Activated T-cell treated with anti-CD3 and anti-CD28 coated beads, Interleukin-2, amount 50 U/mL, for 1 hour (primary cell): ENCODE results near the gene ONECUT3.
"Not testable (repeated sequence)": the region's sequence is repeated elsewhere in the genome, so short reads cannot be mapped to it uniquely, and the experiment has no call there.

Source experiments
- DNase-seq: peaks from one replicate; pipeline ENCODE4 v3.0.0-alpha.2; 2020

The ONECUT3 gene

DNA sequence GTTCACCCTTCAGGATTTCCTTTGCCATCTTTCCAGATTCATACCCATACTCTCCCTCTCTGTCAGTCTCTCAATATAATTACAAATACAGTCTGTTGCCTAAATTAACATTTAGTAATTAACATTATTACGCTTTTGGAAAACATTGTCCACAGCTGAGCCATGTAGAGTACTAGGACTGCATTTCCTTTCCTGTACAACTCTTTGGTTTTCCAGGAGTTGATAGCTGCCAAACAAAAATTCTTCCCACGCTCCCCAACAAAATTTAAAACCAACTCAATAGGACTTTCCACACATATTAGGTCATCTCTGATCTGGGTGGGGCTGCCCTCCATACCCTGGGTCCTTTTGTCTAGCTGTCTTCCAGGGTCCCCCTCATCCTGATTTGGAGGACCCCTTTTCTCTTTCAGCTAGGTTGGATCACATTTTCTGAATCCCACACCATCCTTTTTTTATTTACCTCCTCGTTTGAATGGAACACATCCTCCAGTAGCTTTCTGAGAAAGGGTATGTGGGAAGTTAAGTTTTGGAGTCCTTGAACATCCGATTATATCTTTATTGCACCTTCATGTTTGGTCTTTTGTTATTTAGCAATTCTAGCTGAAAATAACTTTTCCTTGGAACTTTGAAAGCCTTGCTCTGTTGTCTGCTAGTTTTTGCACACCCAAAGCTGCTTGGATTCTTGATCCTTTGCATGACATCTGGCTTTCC lies 17.7 kb downstream of the ONECUT3 start:
- DNase-seq, result no peak

DNA sequence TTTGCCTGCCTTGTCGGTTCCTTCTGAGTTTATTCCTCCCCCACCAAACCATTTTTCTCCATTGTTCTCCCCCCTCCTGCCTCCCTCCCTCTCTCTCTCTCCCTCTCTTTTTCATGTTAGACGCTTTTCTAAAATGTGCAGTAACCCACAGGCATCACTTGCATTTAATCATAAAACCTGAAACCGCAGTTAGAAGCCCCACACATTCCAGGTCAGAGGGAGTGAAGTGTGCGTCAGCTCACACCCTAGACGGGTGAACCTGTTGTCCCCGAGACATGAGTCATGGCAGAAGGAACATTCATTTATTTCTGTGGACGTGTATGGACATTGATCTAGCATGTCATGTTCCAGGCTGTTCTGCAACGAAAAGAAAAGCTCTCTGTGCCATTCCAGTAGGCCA lies 19.9 kb downstream of the ONECUT3 start:
- no peak for DNase-seq

DNA sequence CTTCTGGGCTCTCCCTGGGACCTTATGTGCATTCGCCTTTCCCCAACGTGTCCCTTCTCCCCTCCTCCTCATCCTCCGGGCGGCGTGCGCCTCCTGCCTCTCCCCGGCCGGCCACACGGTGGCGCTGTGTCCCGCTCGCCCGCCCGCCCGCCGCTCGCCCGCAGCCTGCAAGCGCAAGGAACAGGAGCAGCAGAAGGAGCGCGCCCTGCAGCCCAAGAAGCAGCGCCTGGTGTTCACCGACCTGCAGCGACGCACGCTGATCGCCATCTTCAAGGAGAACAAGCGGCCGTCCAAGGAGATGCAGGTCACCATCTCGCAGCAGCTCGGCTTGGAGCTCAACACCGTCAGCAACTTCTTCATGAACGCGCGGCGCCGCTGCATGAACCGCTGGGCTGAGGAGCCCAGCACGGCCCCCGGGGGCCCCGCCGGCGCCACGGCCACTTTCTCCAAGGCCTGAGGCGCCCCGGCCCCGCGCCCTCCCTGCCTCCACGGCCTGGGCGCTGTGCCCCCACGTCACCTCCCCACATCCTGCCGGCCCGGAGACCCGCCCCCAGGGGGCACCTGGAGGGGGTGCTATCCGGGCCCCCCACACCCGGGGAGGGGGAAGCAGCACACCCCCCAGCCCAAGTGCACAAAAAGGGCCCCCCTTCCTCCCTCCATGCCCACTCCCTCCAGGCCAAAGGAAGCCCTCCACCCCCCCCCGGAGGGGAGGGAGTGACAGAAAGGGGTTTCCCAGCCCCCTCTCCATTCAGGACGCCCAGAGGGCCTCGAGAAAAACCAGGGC lies 21.9 kb downstream of the ONECUT3 start:
- no peak for DNase-seq

DNA sequence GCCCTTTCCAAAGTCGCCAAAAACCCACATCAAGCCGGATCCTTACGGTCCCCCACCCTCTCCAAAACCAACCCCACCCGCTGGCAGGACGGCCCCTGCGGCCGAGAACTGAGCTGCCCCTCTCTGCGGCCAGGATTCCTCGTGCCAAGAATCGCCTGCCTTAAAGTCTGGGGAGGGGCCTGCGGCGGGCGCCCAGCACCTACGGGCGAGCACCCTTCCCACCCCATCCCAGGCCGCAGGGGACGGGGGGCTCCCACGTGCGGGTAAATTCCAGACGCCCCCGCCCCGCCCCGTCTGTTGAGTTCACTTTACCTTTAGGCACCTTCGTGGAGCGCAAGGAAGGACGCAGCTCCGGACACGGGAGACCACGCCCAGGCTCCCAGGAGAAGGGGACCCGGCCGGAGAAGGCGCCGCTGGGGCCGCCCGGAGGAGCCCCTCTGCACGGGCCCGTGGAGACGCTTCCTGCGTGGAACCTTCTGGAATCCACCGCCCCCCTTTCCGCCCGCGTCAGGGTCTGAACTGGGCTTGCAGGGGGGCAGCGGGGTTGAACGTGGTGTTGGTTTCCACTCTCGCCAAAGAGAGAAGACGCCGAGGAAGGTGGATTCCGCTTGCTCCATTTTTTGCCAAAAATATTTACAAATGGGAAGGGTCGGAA lies 22.8 kb downstream of the ONECUT3 start:
- no peak for DNase-seq

DNA sequence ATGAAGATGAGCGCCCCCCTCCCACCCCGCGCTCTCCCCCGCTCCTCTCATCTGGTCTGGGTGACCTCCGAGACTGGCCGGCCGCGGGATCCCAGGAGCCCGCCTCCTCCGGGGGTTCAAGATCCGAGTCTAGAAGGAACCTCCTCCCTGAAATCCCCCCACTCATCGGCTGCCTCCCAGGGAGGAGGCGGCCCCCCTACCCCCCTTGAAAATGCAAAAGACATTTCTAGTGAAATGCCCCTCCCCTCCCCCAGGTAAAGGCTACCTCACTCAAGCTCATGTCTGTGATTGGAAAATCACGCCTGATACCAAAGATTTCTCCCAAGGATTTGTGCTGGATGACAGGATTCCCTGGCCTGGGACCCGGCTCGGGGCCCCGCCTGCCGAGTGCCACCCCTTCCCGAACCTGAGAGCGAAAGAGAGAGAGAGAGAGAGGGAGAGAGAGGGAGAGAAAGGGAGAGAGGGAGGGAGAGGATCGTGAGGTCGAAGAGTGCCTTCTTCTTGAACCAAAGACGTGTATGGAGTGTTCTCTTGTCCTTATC lies 23.4 kb downstream of the ONECUT3 start:
- no peak for DNase-seq

DNA sequence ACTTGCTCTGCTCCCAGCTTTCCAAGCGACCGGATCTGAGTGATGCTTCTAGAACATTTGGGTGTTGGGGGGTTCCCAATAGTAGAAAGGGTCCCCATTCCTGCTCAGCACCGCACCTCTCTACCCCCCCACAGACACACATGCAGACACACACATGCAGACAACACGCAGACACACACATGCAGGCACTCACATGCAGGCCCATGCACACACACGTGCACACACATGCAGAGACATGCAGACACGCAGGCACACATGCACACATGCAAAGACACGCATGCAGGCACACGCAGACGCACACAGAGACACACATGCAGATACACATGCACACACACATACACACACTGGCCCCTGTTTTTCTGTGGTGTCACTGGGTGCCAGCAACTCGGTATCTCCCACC lies 23.8 kb downstream of the ONECUT3 start:
- DNase-seq, result no peak

DNA sequence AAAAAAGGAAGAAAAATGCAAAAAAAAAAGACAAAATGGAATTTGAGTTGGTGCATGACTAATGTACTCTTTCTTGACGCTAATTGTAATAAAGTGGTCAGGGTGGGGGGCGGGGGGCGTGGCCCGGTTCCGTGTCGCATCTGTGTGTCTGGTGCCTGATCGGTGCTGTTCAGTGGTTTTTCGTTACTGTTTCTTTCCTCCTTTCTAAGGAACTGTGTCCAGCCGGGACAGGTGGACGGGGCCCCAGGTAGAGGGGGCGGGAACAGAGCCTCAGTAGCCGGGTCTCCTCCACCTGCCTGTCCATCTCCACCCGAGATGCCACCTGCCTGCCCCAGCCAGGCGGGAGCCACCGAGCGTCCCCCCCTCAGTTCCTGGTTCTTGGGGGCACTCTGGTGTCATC lies 26.3 kb downstream of the ONECUT3 start:
- DNase-seq, result no peak

DNA sequence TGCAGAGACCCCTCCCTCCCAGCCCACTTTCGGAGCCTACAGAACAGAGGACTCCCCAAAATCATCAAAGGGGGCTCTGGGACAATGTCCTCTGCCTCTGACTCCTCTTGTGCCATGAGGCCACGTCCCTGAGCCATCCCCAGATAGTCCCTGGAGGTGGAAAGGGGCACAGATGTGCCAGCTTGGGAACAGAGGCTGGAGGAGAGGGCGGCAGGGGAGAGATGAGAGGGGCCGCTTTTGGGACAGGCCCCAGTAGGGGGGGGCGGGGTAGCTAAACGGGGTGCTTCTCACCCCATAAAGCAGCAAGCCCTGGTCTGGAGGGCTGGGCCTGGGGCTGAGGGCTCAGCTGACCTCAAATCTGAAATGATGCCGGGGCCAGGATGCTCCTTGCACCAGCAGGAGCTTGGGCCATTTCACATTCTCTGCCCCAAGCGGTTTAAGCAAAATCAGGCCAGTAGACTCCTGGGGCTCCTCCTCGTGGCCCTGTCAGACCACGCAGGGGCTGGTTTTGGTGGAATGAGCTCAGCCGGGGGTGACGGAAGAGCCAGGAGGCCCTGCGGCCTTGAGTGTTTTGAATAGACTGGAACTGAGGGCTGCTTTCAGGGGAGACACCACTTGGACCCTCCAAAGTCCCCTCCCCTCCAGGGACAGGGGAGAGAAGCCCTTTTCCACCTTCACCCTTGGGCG lies 27.1 kb downstream of the ONECUT3 start:
- no peak for DNase-seq

DNA sequence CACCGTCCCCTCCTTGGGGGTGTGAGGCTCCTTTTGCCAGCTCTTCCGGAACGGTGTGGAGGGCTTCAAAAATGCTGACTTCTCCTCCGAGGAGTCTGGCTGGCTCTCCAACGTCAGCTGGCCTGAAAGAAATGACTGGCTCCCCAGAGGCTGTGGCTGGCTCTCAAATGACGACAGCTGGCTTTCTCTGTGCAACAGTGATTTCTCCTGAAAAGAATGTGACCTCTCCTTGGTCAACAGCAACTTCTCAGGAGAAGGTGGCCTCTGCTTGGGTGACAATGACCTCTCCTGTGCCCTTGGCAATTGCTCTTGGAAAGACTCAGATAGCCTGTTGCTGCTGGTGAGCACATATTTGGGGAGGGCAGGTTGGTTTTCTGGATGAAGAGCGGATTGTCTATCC lies 29.2 kb downstream of the ONECUT3 start:
- DNase-seq, result no peak

DNA sequence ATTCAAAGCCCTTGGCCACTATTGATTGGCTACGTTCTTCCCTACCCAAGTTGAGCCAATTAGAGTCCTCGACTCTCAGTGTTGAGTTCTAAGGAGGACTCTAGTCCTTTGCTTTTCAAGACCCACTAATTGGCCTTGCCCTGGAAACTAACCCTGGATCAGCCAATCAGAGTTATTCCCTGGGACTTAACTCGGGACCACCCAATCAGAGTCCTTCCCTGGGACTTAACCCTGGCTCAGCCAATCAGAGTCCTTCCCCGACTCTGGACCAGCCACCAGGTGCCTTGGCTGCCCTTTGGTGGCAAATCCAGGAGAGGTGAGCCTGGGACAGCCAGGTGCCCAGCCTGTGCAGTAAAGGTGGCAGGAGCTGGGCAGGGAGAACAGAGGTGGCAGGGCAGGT lies 30.0 kb downstream of the ONECUT3 start:
- DNase-seq, result no peak

DNA sequence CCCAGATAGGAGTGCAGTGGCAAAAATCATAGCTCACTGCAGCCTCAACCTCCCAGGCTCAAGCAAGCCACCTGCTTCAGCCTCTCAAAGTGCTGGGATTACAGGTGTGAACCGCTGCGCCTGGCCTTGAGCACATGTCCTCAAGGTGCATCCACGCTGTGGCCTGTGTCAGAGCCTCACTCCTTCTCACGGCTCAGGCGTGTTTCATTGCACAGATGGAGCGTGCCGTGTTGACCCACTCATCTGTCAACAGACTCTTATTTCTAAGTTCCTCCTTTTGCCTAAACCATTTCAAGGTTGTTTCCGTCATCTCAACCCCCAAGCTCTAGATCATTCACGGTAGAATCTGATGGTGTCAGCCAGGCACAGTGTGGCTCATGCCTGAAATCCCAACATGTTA lies 30.6 kb downstream of the ONECUT3 start:
- DNase-seq, result no peak

DNA sequence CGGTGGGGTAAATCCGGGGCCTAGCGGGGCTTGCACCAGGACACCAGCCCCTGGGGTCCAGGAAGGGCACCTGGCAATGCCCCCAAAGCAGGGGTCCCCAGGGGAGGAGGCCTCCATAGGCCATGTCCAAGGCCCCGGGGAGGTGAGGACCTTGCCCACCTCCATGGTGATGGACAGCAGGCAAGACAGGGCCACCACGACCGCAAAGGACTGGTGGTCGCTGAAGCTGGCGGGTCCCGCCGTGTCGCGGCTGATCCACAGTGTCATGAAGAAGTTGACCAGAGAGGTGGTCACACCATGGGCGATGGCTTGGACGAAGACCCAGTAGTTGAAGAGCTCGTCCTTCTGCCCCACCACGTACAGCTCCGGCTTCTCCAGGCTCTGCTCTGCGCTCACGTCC lies 32.0 kb downstream of the ONECUT3 start:
- no peak for DNase-seq

DNA sequence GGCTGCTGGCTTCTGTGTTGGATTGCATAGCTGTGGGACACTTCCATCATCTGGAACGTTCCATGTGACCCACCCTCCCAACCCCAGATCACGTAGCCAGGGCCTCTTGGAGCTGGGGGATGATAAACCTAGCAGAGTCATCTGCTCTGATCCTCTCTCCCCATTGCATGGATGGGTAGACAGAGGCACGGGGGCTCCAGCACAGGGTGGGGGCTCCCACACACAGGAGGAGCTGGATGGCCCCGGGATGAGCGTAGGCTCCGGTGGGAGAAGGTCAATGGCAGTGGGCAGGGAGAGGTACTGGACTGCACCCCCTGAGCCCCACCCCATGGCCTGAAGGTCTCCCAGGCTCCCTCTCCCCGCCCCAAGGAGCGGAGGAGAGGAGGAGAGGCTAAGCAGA lies 33.4 kb downstream of the ONECUT3 start:
- DNase-seq, result no peak

DNA sequence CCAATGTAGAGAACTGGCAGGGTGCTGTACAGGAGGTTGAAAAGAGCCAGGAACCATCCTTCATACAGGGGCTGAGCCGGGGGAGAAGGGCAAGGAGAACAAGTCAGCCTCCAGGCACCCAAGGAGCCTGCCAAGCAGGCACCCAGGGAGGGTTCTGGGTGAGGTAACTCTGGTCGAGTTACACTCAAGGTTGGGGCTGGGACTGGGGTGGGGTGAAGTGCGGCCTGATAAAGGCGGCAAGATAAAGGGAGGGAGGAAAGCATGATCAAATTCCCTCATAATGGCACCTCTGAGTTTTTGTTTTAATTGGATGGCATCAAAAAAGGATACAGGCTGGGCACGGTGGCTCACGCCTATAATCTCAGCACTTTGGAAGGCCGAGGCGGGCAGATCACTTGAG lies 33.8 kb downstream of the ONECUT3 start:
- DNase-seq, result no peak

DNA sequence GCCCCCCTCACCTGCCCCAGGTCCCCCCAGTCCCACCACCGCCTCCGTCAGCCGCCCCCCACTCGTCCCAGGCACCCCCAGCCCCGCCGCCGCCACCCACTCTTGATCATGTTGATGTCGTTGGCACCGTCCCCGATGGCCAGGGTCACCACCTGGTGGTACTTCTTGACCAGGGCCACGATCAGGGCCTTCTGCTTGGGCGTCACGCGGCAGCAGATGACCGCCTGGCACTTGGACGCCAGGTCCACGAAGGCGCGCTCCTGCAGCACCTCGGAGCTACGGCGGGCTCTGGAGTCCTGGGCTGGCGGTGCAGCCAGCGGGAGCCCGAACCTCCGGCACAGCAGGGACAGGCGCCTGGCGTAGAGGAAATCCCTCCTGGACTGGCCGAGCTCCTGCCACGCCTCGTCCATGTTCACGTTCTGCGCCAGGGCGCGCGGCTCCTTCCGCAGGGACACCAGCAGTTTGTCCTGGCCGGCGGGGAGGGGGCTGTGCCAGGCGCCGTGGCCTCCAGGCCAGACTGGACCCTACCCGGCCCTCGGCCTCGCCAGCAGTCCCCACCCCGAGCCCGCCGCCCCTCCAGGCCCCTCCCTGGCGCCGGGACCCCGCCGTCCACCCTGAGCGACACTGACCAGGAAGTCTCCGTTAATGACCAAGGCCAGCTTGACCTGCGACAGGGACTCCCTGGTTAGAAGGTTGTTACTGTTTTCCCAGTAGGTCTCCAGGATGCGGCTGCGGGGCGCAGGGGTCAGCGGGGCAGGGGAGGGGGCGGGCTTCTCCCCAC lies 36.1 kb downstream of the ONECUT3 start:
- no peak for DNase-seq

DNA sequence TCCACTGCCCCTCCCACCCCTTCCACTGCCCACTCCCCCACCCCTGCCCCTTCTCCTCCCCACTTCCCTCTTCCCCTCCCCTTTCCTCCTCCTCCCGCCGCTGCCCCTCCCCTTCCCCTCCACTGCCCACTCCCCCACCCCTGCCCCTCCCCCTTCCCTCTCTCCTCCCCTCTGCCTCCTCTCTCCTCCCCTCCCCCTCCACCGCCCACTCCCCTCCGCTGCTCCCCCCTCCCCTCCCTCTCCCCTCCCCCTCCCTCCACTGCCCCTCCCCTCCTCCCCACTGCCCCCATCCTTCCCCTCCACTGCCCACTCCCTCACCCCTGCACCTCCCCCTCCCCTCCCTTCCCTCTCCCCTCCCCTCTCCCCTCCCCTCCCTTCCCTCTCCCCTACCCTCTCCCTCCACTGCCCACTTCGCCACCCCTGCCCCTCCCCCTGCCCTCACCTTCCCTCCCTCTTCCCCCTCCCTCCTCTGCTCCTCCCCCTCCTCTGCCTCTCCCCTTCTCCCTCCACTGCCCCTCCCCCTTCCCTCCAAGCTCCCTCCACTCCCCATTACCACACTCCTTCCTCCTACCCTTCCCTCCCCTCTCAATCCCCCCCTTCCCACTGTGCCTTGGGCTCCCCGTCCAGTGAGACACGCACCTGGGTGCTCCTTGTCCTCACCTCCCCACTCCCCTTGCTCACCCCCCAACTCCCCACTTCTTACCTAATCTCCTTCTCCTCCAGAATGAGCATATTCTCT lies 36.9 kb downstream of the ONECUT3 start:
- no peak for DNase-seq

DNA sequence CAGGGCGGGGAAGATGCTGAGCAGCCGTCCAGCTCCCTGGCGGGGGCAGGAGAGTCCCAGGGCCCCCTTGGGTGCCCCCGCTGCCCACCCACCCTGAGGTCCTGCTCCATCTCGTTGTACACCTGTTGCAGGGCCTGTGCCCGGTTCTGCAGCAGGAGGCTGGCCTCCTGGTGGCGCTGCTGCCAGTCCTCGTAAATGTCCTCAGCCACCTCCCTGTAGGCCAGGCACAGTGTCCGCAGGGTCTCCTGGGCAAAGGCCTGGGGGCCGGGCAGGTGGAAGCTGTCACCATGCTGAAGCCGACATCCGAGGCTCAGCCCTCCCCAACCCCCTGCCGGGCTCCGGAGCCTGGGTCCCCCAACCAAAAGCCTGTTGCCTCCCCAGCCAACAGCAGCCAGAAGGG lies 38.6 kb downstream of the ONECUT3 start:
- no peak for DNase-seq

DNA sequence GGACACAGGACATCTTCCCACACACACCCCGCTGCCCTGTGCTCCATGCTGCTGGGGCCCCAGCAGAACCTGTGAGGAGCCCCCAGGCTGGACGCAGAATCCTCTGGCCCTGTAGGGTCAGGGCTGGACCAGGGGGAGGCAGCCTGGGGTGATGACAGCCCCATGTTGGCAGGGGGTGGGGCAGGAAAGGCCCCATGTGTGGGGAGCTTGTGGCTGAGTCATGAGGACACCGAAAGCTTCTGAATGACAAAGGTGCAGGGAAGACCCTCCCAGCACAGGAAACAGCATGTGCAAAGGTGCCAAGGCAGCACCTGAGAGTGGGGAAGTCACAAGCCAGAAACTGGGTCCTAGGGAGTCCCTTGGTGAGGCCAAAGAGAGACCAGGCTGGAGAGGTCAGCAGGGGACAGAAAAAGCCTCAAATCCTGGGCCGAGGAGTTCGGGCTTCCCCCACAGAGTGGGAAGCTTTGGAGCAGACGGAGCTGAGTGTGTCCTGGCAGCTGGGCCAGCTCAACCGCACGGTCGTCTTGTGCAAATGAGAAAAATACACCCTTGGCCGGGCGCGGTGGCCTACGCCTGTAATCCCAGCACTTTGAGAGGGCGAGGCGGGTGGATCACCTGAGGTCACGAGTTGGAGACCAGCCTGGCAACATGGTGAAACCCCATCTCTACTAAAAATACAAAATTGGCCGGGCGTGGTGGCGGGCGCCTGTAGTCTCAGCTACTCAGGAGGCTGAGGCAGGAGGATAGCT lies 41.3 kb downstream of the ONECUT3 start:
- DNase-seq, result no peak

DNA sequence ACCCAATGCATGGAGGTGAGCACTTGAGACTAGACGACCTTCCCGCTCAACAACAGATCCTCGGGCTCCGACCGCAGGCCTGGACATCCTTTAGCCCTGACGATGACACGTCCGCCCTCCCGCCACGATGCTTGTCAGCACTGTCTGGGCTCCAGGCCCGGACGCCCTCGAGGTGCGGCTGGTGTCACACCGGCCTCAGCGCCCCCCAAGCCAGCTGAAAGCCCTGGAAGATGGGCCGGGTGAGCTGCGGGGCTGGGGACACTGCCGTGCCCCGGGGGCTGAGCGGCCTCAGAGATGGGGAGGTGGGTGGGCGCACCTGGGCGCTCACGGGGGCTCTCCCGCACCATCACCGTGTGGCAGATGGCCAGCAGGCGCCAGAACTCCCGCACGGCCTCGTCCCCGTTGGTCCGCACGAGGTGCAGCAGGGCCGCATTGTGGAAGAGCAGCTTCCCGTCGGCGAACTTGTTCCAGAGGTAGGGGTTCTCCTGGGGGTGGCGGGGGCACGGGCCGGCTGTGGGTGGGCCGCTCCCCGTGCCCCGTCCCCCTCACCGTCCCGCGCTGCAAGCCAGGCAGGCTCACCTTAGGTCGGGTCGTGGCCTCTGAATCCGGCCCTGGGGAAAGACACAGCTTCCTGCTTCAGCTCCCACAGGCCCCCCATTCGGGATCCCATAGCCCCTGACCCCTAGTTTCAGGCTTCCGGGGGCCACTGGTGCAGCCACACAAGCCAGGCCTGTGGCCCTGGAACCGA lies 43.3 kb downstream of the ONECUT3 start:
- no peak for DNase-seq

DNA sequence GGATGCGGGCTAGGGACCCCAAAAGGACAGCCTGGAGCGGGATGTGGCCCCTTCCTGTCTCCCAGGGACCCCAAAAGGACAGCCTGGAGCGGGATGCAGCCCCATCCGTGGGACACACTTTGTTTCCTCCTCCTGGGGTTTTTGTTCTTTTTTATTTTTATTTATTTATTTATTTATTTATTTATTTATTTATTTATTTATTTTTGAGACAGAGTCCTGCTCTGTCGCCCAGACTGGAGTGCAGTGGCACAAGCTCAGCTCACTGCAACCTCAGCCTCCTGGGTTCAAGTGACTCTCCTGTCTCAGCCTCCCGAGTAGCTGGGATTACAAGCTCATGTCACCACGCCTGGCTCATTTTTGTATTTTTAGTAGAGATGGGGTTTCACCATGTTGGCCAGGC lies 44.0 kb downstream of the ONECUT3 start:
- not testable (repeated sequence) for DNase-seq
